ENCODE measurements around the gene PVRIG. TPM values are rescaled to one million over a fixed set of nuclear protein-coding genes. Genes with fewer than 3 reads are reported as not detected.
A peak's percentile ranks its signal among the peaks of the same experiment; 100 is the strongest.

The PVRIG gene
- total and polyA plus RNA-seq, 9 of the 15 experiments (the other 6 are each of a cell fraction or from before 2014, with no cell fraction given): 0.16 to 0.64 TPM; not detected in 7

GRCh38 chr7:100198266-100198665 is 21.5 kb upstream of the PVRIG start:
- no peaks in the 10 kb centered on the region for H3K9me3 ChIP-seq (replicated peaks; ENCODE audit: control insufficient read depth, insufficient read depth, low read depth, low read length)
- in situ Hi-C loops (cut with MboI) (no loop called here), intact Hi-C loops (cut with micrococcal nuclease) (no loop called here)
- no peaks in the 10 kb centered on the region for H3K9me1 ChIP-seq (ENCODE audit: control insufficient read depth, insufficient read depth, low read length)
- H2AFZ ChIP-seq (ENCODE audit: low read depth, low read length): peak overlapping the region; percentile 71
- H4K20me1 ChIP-seq (replicated peaks; ENCODE audit: control insufficient read depth, insufficient read depth, low read length): no peaks in the 10 kb centered on the region
- ChIA-PET POLR2A (interaction anchor here (1.1 kb wide), 1 partner anchor 13 kb away, joined by 4 read pairs; no protein-coding TSS in a partner anchor), CTCF (ENCODE audit: low intra/inter-chr PET ratio) (no interaction called here)
- 0 out of 4 replicates have a peak overlapping the region, but pooled peaks of 1 of the 2 experiments have one; percentile 38 for H3K9ac ChIP-seq (ENCODE audit: insufficient read depth in 1 of 2, low read depth in 2 of 2, low read length in 2 of 2)
- H3K4me1 ChIP-seq (replicated peaks in 1 of 2; ENCODE audit: control insufficient read depth in 2 of 2, insufficient read depth in 2 of 2, low read length in 2 of 2): peaks cover 17 to 24% of the 10 kb centered on the region in 2 experiments; a peak in 4 of 5 replicates
- H3K27me3 ChIP-seq (ENCODE audit: control insufficient read depth in 2 of 2, insufficient read depth in 2 of 2, low read length in 2 of 2): no peaks in the 10 kb centered on the region
- no peaks in the 10 kb centered on the region for H3K36me3 ChIP-seq (ENCODE audit: control insufficient read depth, insufficient read depth, low read length)
- H3K79me2 ChIP-seq (ENCODE audit: control insufficient read depth, insufficient read depth, low read length): no peaks in the 10 kb centered on the region
- H3K27ac ChIP-seq (ENCODE audit: extremely low read depth, low read depth, low read length): no peak overlapping the region
- H3K4me2 ChIP-seq (ENCODE audit: insufficient read depth, low read length): no peak overlapping the region
- 85% methylated on average over 10 of the region's 10 CpGs for WGBS (ENCODE audit: insufficient coverage, low coverage, missing lambda C conversion rate)
- no peak overlapping the region for H3K4me3 ChIP-seq
- FAIRE-seq: no peak
- TF ChIP-seq MEF2A (IDR thresholded peaks at IDR 0.05; ENCODE audit: control insufficient read depth, low read depth, low read length) (no peak), SMAD4 (CRISPR knock-in tag; conservative IDR thresholded peaks at IDR 0.05) (no peak), EZH2 (IDR thresholded peaks at IDR 0.05; ENCODE audit: borderline replicate concordance, low read depth, low read length) (no peak), FOSL1 (tag; conservative IDR thresholded peaks at IDR 0.05) (no peak), ZNF146 (CRISPR knock-in tag; IDR thresholded peaks at IDR 0.05; ENCODE audit: unreplicated experiment) (no peak), HMGN3 (IDR thresholded peaks at IDR 0.05; ENCODE audit: borderline replicate concordance, extremely low read depth, insufficient read length, low read depth, low read length) (no peak), TGIF2 (CRISPR knock-in tag; IDR thresholded peaks at IDR 0.05) (no peak), SMARCA4 (IDR thresholded peaks at IDR 0.05) (no peak), NFATC3 (IDR thresholded peaks at IDR 0.05) (no peak), IFI16 (CRISPR knock-in tag; IDR thresholded peaks at IDR 0.05) (no peak), MCM7 (IDR thresholded peaks at IDR 0.05) (no peak), ZBTB5 (IDR thresholded peaks at IDR 0.05) (no peak), SRSF7 (optimal IDR thresholded peaks at IDR 0.05; ENCODE audit: low read depth, low read length) (no peak), L3MBTL2 (IDR thresholded peaks at IDR 0.05) (no peak), POLR3A (IDR thresholded peaks at IDR 0.05; ENCODE audit: borderline replicate concordance, extremely low read depth, insufficient read depth, insufficient read length) (no peak), ZNF561 (CRISPR knock-in tag; conservative IDR thresholded peaks at IDR 0.05) (no peak), CHCHD3 (CRISPR knock-in tag; IDR thresholded peaks at IDR 0.05) (no peak)
- TF ChIP-seq, protein P1, sequence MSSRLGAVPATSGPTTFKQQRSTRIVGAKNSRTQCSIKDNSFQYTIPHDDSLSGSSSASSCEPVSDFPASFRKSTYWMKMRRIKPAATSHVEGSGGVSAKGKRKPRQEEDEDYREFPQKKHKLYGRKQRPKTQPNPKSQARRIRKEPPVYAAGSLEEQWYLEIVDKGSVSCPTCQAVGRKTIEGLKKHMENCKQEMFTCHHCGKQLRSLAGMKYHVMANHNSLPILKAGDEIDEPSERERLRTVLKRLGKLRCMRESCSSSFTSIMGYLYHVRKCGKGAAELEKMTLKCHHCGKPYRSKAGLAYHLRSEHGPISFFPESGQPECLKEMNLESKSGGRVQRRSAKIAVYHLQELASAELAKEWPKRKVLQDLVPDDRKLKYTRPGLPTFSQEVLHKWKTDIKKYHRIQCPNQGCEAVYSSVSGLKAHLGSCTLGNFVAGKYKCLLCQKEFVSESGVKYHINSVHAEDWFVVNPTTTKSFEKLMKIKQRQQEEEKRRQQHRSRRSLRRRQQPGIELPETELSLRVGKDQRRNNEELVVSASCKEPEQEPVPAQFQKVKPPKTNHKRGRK (tag; IDR thresholded peaks at IDR 0.05): no peak
- no peak for ATAC-seq
- DNase-seq (ENCODE audit: extremely low read depth in 1 of 4, low spot score in 3 of 4): no peak
- BruUV-seq (replicated peaks): no TSS peak

All from K562 (cell line).